H1 (cell line): ENCODE results near the gene CDC42BPB. TPM values are rescaled to one million over a fixed set of nuclear protein-coding genes. Genes with fewer than 3 reads are reported as not detected.

Source experiments
- CTCF ChIA-PET: fragments of 300-600 bp; sonication (Branson Sonifier 250); formaldehyde crosslinking; loops from one replicate; lab custom pipeline; 2021; ENCODE audit not compliant: partially characterized antibody; lab: Charles Lee
- POLR2A ChIA-PET: fragments of 300-600 bp; sonication (Branson Sonifier 250); formaldehyde crosslinking; loops from one replicate; lab custom pipeline; 2021; ENCODE audit warnings: inconsistent platforms; ENCODE audit not compliant: partially characterized antibody; lab: Charles Lee
- DNase-seq, 2 experiments: peaks; one replicate each; pipeline versions ENCODE4 v3.0.0 to v3.0.0-alpha.2; 2010 to 2022; ENCODE audit warnings: low spot score in 2 of 2, low read depth in 1 of 2, mixed read lengths in 1 of 2
- FAIRE-seq: peaks from 2 replicates; lab custom pipeline; 2011; peaks lifted over from hg19 to GRCh38; lab: Jason Lieb, UNC
- H2AFZ ChIP-seq: 2 replicates; pipeline ENCODE4 v1.8.1; 2012; ENCODE audit warnings: low read length, inconsistent platforms
- H2AK5ac ChIP-seq: 2 replicates; pipeline ENCODE4 v1.6.1; 2013; ENCODE audit warnings: low read depth, low read length
- H2BK120ac ChIP-seq: replicated peaks from 2 replicates; pipeline ENCODE3; 2013; ENCODE audit warnings: low read depth, low read length, inconsistent platforms
- H2BK12ac ChIP-seq: 2 replicates; pipeline ENCODE4 v1.6.1; 2013; ENCODE audit warnings: low read depth, low read length
- H2BK15ac ChIP-seq: 2 replicates; pipeline ENCODE4 v1.6.1; 2013; ENCODE audit warnings: low read length
- H2BK20ac ChIP-seq: 2 replicates; pipeline ENCODE4 v1.6.1; 2013; ENCODE audit warnings: low read length
- H2BK5ac ChIP-seq: 2 replicates; pipeline ENCODE4 v1.6.1; 2013; ENCODE audit warnings: low read depth, low read length
- H3K14ac ChIP-seq: 2 replicates; pipeline ENCODE4 v1.6.1; 2013; ENCODE audit warnings: inconsistent platforms; ENCODE audit not compliant: insufficient read length
- H3K18ac ChIP-seq: 2 replicates; pipeline ENCODE4 v1.6.1; 2013; ENCODE audit warnings: low read length; ENCODE audit errors: extremely low read depth
- H3K23ac ChIP-seq: 2 replicates; pipeline ENCODE4 v1.6.1; 2013; ENCODE audit warnings: inconsistent platforms; ENCODE audit not compliant: insufficient read length
- H3K23me2 ChIP-seq: 2 replicates; pipeline ENCODE4 v1.6.1; 2013; ENCODE audit warnings: low read depth, low read length
- H3K27ac ChIP-seq: 2 replicates; pipeline ENCODE4 v1.6.1; 2011; ENCODE audit warnings: low read depth, low read length, inconsistent platforms
- H3K27me3 ChIP-seq, 4 experiments: replicated peaks in 1 of 4; 1 replicate in 1 of 4; 2 replicates in 3 of 4; pipeline versions ENCODE4 v1.6.1 to v1.8.1; 2011 to 2013; ENCODE audit warnings: low read length in 3 of 4, mild to moderate bottlenecking in 3 of 4, inconsistent platforms in 2 of 4, mixed read lengths in 2 of 4, moderate library complexity in 1 of 4; ENCODE audit not compliant: control insufficient read depth in 3 of 4, insufficient read depth in 3 of 4; ENCODE audit errors: extremely low read depth in 1 of 4
- H3K36me3 ChIP-seq, 4 experiments: 2 replicates each; pipeline versions ENCODE4 v1.6.1 to v1.8.1; 2011 to 2013; ENCODE audit warnings: mild to moderate bottlenecking in 4 of 4, low read length in 3 of 4, moderate library complexity in 2 of 4, control low read depth in 1 of 4, inconsistent platforms in 1 of 4; ENCODE audit not compliant: insufficient read depth in 4 of 4, control insufficient read depth in 2 of 4
- H3K4ac ChIP-seq: replicated peaks from 2 replicates; pipeline ENCODE3; 2013; ENCODE audit warnings: low read length, low read depth, mixed read lengths, inconsistent platforms; ENCODE audit not compliant: insufficient read length
- H3K4me1 ChIP-seq, 4 experiments: replicated peaks in 1 of 4; 1 replicate in 1 of 4; 2 replicates in 3 of 4; pipeline versions ENCODE4 v1.6.1 to v1.8.1; 2011 to 2013; ENCODE audit warnings: low read length in 3 of 4, inconsistent platforms in 2 of 4, mixed read lengths in 1 of 4; ENCODE audit not compliant: insufficient read depth in 4 of 4, control insufficient read depth in 3 of 4
- H3K4me2 ChIP-seq, 2 experiments: 2 replicates each; pipeline versions ENCODE4 v1.6.1 to v1.8.1; 2011 to 2013; ENCODE audit warnings: low read depth in 2 of 2, low read length in 2 of 2, control low read depth in 1 of 2, inconsistent platforms in 1 of 2, mild to moderate bottlenecking in 1 of 2; ENCODE audit not compliant: insufficient read depth in 1 of 2
- H3K4me3 ChIP-seq, 4 experiments: fragments of 200-600, 300-600 bp in 1 of 4; sonication (generic), shearing (Covaris generic), sonication (Bioruptor Twin) in 1 of 4; 2 replicates each; pipeline versions ENCODE4 v1.5.1 to v1.8.1; 2011 to 2016; ENCODE audit warnings: low read length in 4 of 4, low read depth in 3 of 4, control low read depth in 2 of 4, inconsistent platforms in 2 of 4, mild to moderate bottlenecking in 2 of 4, mixed read lengths in 1 of 4, moderate library complexity in 1 of 4; ENCODE audit not compliant: insufficient read depth in 2 of 4; ENCODE audit errors: extremely low read depth in 1 of 4
- H3K56ac ChIP-seq: replicated peaks from 2 replicates; pipeline ENCODE3; 2013; ENCODE audit warnings: low read depth, mild to moderate bottlenecking, mixed read lengths, low read length, inconsistent platforms; ENCODE audit not compliant: insufficient read length
- H3K79me1 ChIP-seq: 2 replicates; pipeline ENCODE4 v1.6.1; 2013; ENCODE audit warnings: low read depth, low read length, control low read depth
- H3K79me2 ChIP-seq, 2 experiments: 2 replicates each; pipeline versions ENCODE4 v1.6.1 to v1.8.1; 2012 to 2013; ENCODE audit warnings: low read length in 2 of 2, mild to moderate bottlenecking in 2 of 2, inconsistent platforms in 1 of 2; ENCODE audit not compliant: insufficient read depth in 2 of 2, control insufficient read depth in 1 of 2
- H3K9ac ChIP-seq, 4 experiments: replicated peaks in 1 of 4; 1 replicate in 1 of 4; 2 replicates in 3 of 4; pipeline versions ENCODE4 v1.6.1 to v1.8.1; 2011 to 2013; ENCODE audit warnings: low read depth in 3 of 4, low read length in 3 of 4, control low read depth in 2 of 4, mild to moderate bottlenecking in 2 of 4, moderate library complexity in 2 of 4, inconsistent platforms in 1 of 4; ENCODE audit errors: extremely low read depth in 1 of 4
- H3K9me3 ChIP-seq, 2 experiments: 2 replicates each; pipeline versions ENCODE4 v1.6.1 to v1.8.1; 2012 to 2013; ENCODE audit warnings: mild to moderate bottlenecking in 2 of 2, moderate library complexity in 2 of 2, control low read depth in 1 of 2, inconsistent platforms in 1 of 2, low read depth in 1 of 2, low read length in 1 of 2, mixed read lengths in 1 of 2; ENCODE audit not compliant: insufficient read depth in 2 of 2
- H4K20me1 ChIP-seq, 2 experiments: replicated peaks in 1 of 2; 2 replicates each; pipeline versions ENCODE3 to v1.8.1; 2011 to 2013; ENCODE audit warnings: inconsistent platforms in 2 of 2, low read length in 2 of 2, mild to moderate bottlenecking in 1 of 2; ENCODE audit not compliant: insufficient read depth in 2 of 2, control insufficient read depth in 1 of 2
- H4K5ac ChIP-seq: 2 replicates; pipeline ENCODE4 v1.6.1; 2013; ENCODE audit warnings: low read length, low read depth, mixed read lengths, inconsistent platforms; ENCODE audit not compliant: insufficient read length
- H4K8ac ChIP-seq: 2 replicates; pipeline ENCODE4 v1.8.0; 2013; ENCODE audit warnings: mild to moderate bottlenecking, moderate library complexity, low read length, inconsistent platforms; ENCODE audit not compliant: insufficient read depth; ENCODE audit errors: extremely low read depth
- H4K91ac ChIP-seq: replicated peaks from 2 replicates; pipeline ENCODE3; 2013; ENCODE audit warnings: low read length, mixed read lengths, inconsistent platforms; ENCODE audit not compliant: insufficient read length
- CBX8 ChIP-seq: fragments of 300-800, 300-1000 bp; sonication (generic); IDR thresholded peaks from 2 replicates; pipeline ENCODE4 v1.7.1; 2016; ENCODE audit warnings: low read depth, low read length, borderline replicate concordance
- CHD1 ChIP-seq: IDR thresholded peaks from 2 replicates; pipeline ENCODE4 v1.6.1; 2012; ENCODE audit warnings: low read depth, low read length, improper control_type of control experiment
- CREB1 ChIP-seq: IDR thresholded peaks from 2 replicates; pipeline ENCODE4 v1.6.1; 2012; ENCODE audit warnings: inconsistent platforms
- HDAC2 ChIP-seq, 2 experiments: fragments of 300-600 bp in 1 of 2; sonication (generic) in 1 of 2; IDR thresholded peaks; 2 replicates each; pipeline ENCODE4 v1.6.1; 2011 to 2012; ENCODE audit warnings: low read depth in 2 of 2, low read length in 2 of 2, mild to moderate bottlenecking in 2 of 2, moderate library complexity in 2 of 2, borderline replicate concordance in 1 of 2, inconsistent platforms in 1 of 2
- JUN ChIP-seq: IDR thresholded peaks from 2 replicates; pipeline ENCODE4 v1.6.1; 2011; ENCODE audit warnings: low read depth, mild to moderate bottlenecking, improper control_type of control experiment, low read length
- MAX ChIP-seq: IDR thresholded peaks from 2 replicates; pipeline ENCODE4 v1.6.1; 2012; ENCODE audit warnings: inconsistent platforms
- NANOG ChIP-seq: IDR thresholded peaks from 2 replicates; pipeline ENCODE4 v1.6.1; 2011; ENCODE audit warnings: low read length, low read depth, mild to moderate bottlenecking, inconsistent platforms; ENCODE audit not compliant: insufficient read depth, poor library complexity, severe bottlenecking
- RXRA ChIP-seq: IDR thresholded peaks from 2 replicates; pipeline ENCODE4 v1.6.1; 2011; ENCODE audit warnings: low read depth, mild to moderate bottlenecking, low read length, moderate library complexity; ENCODE audit not compliant: insufficient read depth
- SAP30 ChIP-seq: fragments of 300-600 bp; sonication (generic); IDR thresholded peaks from 2 replicates; pipeline ENCODE4 v1.7.1; 2012; ENCODE audit warnings: low read length, moderate library complexity, mild to moderate bottlenecking, inconsistent platforms; ENCODE audit not compliant: insufficient read depth, insufficient replicate concordance
- TBP ChIP-seq: IDR thresholded peaks from 2 replicates; pipeline ENCODE4 v1.6.1; 2011; ENCODE audit warnings: low read depth, low read length, improper control_type of control experiment
- TCF12 ChIP-seq: IDR thresholded peaks from 2 replicates; pipeline ENCODE4 v1.6.1; 2011; ENCODE audit warnings: low read depth, mild to moderate bottlenecking, low read length
- WGBS, 2 experiments: shearing (Covaris generic) in 1 of 2; methylation state at CpG; one replicate each; pipeline versions ENCODE4 v1.1.6 to v1.1.7; 2013 to 2015; ENCODE audit warnings: low lambda C conversion rate in 2 of 2, mixed read lengths in 2 of 2, inconsistent platforms in 1 of 2, low coverage in 1 of 2, missing lambda C conversion rate in 1 of 2; ENCODE audit not compliant: insufficient replicate concordance in 2 of 2, insufficient coverage in 1 of 2, insufficient read length in 1 of 2; ENCODE audit errors: extremely low coverage in 1 of 2, missing lambda C conversion rate in 1 of 2; 5-methylcytosine and 5-hydroxymethylcytosine counted together
- polyA plus RNA-seq, 7 experiments: library from polyadenylated mRNA; depleted of rRNA in 3 of 7; stranded (reverse) in 5 of 7; unstranded in 2 of 7; fragments of >200 nt in 5 of 7; fragments of 200-250 nt in 2 of 7; gene quantifications; 1 replicate in 5 of 7; 2 replicates in 1 of 7; 4 replicates in 1 of 7; pipeline versions ENCODE4 v1.2.1 to v1.2.3, GENCODE V29; 2011 to 2013; ENCODE audit warnings: missing spikeins in 2 of 7, mixed read lengths in 2 of 7
- total RNA-seq: library from RNA; stranded (reverse); fragmentation: NEBNext Ultra II Directional; extraction: Animal tissue kit (Norgen Biotek cat#: 25700); gene quantifications from 2 replicates; pipeline ENCODE4 v1.2.1, GENCODE V29; 2021

The CDC42BPB gene
- total and polyA plus RNA-seq, 2 of the 8 experiments (the other 6 are each of a cell fraction or from before 2014, with no cell fraction given), result 51.2 to 88.2 TPM

- H3K4me3 ChIP-seq, result no peak overlapping the region
- no peak overlapping the region for H3K27ac ChIP-seq
- no peak overlapping the region for H3K4ac ChIP-seq
- H3K18ac ChIP-seq, result no peak overlapping the region
- H2AFZ ChIP-seq, result no peak overlapping the region
- H3K23me2 ChIP-seq, result no peaks in the 10 kb centered on the region
- 95% methylated on average over 11 of the region's 11 CpGs; no CpG with 5 or more reads in 1 of the 2 experiments for WGBS, 2 experiments
- no peak overlapping the region for H2BK12ac ChIP-seq
- H3K23ac ChIP-seq, result no peak overlapping the region
- no peak overlapping the region for H3K56ac ChIP-seq
- H3K79me1 ChIP-seq, result no peaks in the 10 kb centered on the region
- H3K27me3 ChIP-seq, result no peaks in the 10 kb centered on the region
- peaks cover 10 to 75% (median 41%) of the 10 kb centered on the region in 4 experiments for H3K36me3 ChIP-seq
- TF ChIP-seq MAX (no peak), TBP (no peak), HDAC2 (IDR thresholded peaks at IDR 0.05; ENCODE audit: borderline replicate concordance in 1 of 2, low read depth in 2 of 2, low read length in 2 of 2) (no peak), TCF12 (no peak), CREB1 (no peak), SAP30 (no peak), NANOG (no peak), RXRA (no peak), CHD1 (no peak), JUN (no peak), CBX8 (no peak)
- POLR2A ChIA-PET, result no interaction called here
- H2BK120ac ChIP-seq, result no peak overlapping the region
- no peak overlapping the region for H4K8ac ChIP-seq
- H4K20me1 ChIP-seq, result peaks cover 0 to 11% of the 10 kb centered on the region in 2 experiments
- H3K9ac ChIP-seq, result no peak overlapping the region
- H4K5ac ChIP-seq, result no peak overlapping the region
- FAIRE-seq (no peak), DNase-seq (no peak)
- no peak overlapping the region for H4K91ac ChIP-seq
- no peak overlapping the region for H2BK20ac ChIP-seq
- no peak overlapping the region for H2BK15ac ChIP-seq
- H2BK5ac ChIP-seq, result no peak overlapping the region
- H3K14ac ChIP-seq, result no peak overlapping the region
- no peaks in the 10 kb centered on the region for H3K79me2 ChIP-seq
- no peaks in the 10 kb centered on the region for H3K9me3 ChIP-seq
- no peaks in the 10 kb centered on the region for H3K4me1 ChIP-seq
- CTCF ChIA-PET, result interaction anchor here (0.6 to 1.2 kb wide), 3 partner anchors 18 to 160 kb away, joined by 3 to 4 read pairs (median 3); no protein-coding TSS in a partner anchor
- H3K4me2 ChIP-seq, result no peak overlapping the region
- no peak overlapping the region for H2AK5ac ChIP-seq
Observed at GRCh38 chr14:102969901-102970300, 87.4 kb downstream of the CDC42BPB start.
